IMR-90 (cell line): ENCODE results near the gene GATD1. TPM values are rescaled to one million over a fixed set of nuclear protein-coding genes. Genes with fewer than 3 reads are reported as not detected.
A peak's percentile ranks its signal among the peaks of the same experiment; 100 is the strongest.

Source experiments
- ATAC-seq: fragments of 200-7000 bp; cut with Tn5 transposase; 2 replicates; pipeline ENCODE4 v1.9.1; 2020; ENCODE audit warnings: low read depth, mild to moderate bottlenecking, moderate library complexity
- BruUV-seq: library from RNA; stranded (reverse); fragments of 400-500 nt; replicated peaks from 2 replicates; lab custom pipeline; 2021; lab: Mats Ljungman, UMichigan
- CTCF ChIA-PET: fragments of 300-600 bp; formaldehyde crosslinking; extraction: SDS; loops from one replicate; lab custom pipeline; 2021; ENCODE audit warnings: antibody characterized with exemption; lab: Yijun Ruan, JAX
- POLR2A ChIA-PET: fragments of 300-600 bp; sonication (Branson Sonifier 250); formaldehyde crosslinking; loops from one replicate; lab custom pipeline; 2022; ENCODE audit warnings: antibody characterized with exemption; ENCODE audit not compliant: unreplicated experiment; lab: Charles Lee
- DNase-seq: peaks from one replicate; pipeline ENCODE4 v3.0.0; 2013
- H2AFZ ChIP-seq: replicated peaks from 2 replicates; pipeline ENCODE3; 2013; ENCODE audit warnings: low read length, mild to moderate bottlenecking; ENCODE audit not compliant: poor library complexity
- H2AK5ac ChIP-seq: 2 replicates; pipeline ENCODE4 v1.6.1; 2013; ENCODE audit warnings: low read depth, low read length, inconsistent platforms
- H2AK9ac ChIP-seq: replicated peaks from 2 replicates; pipeline ENCODE3; 2013; ENCODE audit warnings: mild to moderate bottlenecking, low read depth, low read length, moderate library complexity; ENCODE audit not compliant: poor library complexity
- H2BK120ac ChIP-seq: 2 replicates; pipeline ENCODE4 v1.6.1; 2013; ENCODE audit warnings: low read depth, low read length, inconsistent platforms
- H2BK15ac ChIP-seq: 3 replicates; pipeline ENCODE4 v1.6.1; 2013; ENCODE audit warnings: low read depth, low read length, inconsistent platforms
- H2BK20ac ChIP-seq: 2 replicates; pipeline ENCODE4 v1.6.1; 2013; ENCODE audit warnings: low read depth, mild to moderate bottlenecking, inconsistent platforms, low read length, moderate library complexity
- H2BK5ac ChIP-seq: 2 replicates; pipeline ENCODE4 v1.6.1; 2013; ENCODE audit warnings: mild to moderate bottlenecking, low read depth, low read length, inconsistent platforms; ENCODE audit not compliant: poor library complexity, severe bottlenecking
- H3K14ac ChIP-seq: replicated peaks from 2 replicates; pipeline ENCODE4 v1.6.1; 2013; ENCODE audit warnings: low read depth, low read length, inconsistent platforms
- H3K18ac ChIP-seq: 2 replicates; pipeline ENCODE4 v1.6.1; 2013; ENCODE audit warnings: low read depth, low read length, control low read depth
- H3K23ac ChIP-seq: 2 replicates; pipeline ENCODE4 v1.6.1; 2013; ENCODE audit warnings: low read depth, low read length, inconsistent platforms
- H3K27ac ChIP-seq: 2 replicates; pipeline ENCODE4 v1.5.1; 2013; ENCODE audit warnings: mild to moderate bottlenecking, control low read depth, low read length; ENCODE audit not compliant: insufficient read depth
- H3K27me3 ChIP-seq: 2 replicates; pipeline ENCODE4 v1.6.1; 2013; ENCODE audit warnings: low read length; ENCODE audit not compliant: control insufficient read depth, insufficient read depth
- H3K36me3 ChIP-seq: 2 replicates; pipeline ENCODE4 v1.6.1; 2013; ENCODE audit warnings: low read length, mixed read lengths; ENCODE audit not compliant: control insufficient read depth, insufficient read depth
- H3K4ac ChIP-seq: 2 replicates; pipeline ENCODE4 v1.6.1; 2013; ENCODE audit warnings: low read depth, low read length, inconsistent platforms
- H3K4me1 ChIP-seq: 2 replicates; pipeline ENCODE4 v1.6.1; 2013; ENCODE audit warnings: low read length, mixed read lengths; ENCODE audit not compliant: control insufficient read depth, insufficient read depth
- H3K4me2 ChIP-seq: 2 replicates; pipeline ENCODE4 v1.6.1; 2013; ENCODE audit warnings: low read depth, mild to moderate bottlenecking, control low read depth, low read length, moderate library complexity
- H3K4me3 ChIP-seq: 2 replicates; pipeline ENCODE4 v1.5.1; 2013; ENCODE audit warnings: low read depth, mild to moderate bottlenecking, control low read depth, low read length, moderate library complexity; ENCODE audit not compliant: insufficient read depth
- H3K56ac ChIP-seq: 2 replicates; pipeline ENCODE4 v1.6.1; 2013; ENCODE audit warnings: low read length, inconsistent platforms; ENCODE audit not compliant: insufficient read depth; ENCODE audit errors: extremely low read depth
- H3K79me1 ChIP-seq, 2 experiments: 2 replicates each; pipeline ENCODE4 v1.6.1; 2013; ENCODE audit warnings: low read length in 2 of 2, inconsistent platforms in 1 of 2, low read depth in 1 of 2
- H3K9ac ChIP-seq: 2 replicates; pipeline ENCODE4 v1.6.1; 2013; ENCODE audit warnings: low read depth, low read length, control low read depth
- H3K9me1 ChIP-seq: 2 replicates; pipeline ENCODE4 v1.6.1; 2013; ENCODE audit warnings: low read length, inconsistent platforms; ENCODE audit not compliant: insufficient read depth
- H3K9me3 ChIP-seq: 2 replicates; pipeline ENCODE4 v1.6.1; 2013; ENCODE audit warnings: low read length; ENCODE audit not compliant: control insufficient read depth, insufficient read depth
- H4K20me1 ChIP-seq: 2 replicates; pipeline ENCODE4 v1.6.1; 2013; ENCODE audit warnings: low read length, inconsistent platforms; ENCODE audit not compliant: insufficient read depth
- H4K5ac ChIP-seq: 2 replicates; pipeline ENCODE4 v1.6.1; 2013; ENCODE audit warnings: mild to moderate bottlenecking, low read depth, low read length, control low read depth
- H4K8ac ChIP-seq, 2 experiments: 2 replicates each; pipeline ENCODE4 v1.6.1; 2013; ENCODE audit warnings: low read depth in 2 of 2, low read length in 2 of 2, control low read depth in 1 of 2, inconsistent platforms in 1 of 2
- H4K91ac ChIP-seq: 2 replicates; pipeline ENCODE4 v1.6.1; 2013; ENCODE audit warnings: low read depth, low read length, inconsistent platforms; ENCODE audit not compliant: insufficient read depth
- BHLHE40 ChIP-seq: fragments of 150-350 bp; IDR thresholded peaks from 2 replicates; pipeline ENCODE4 v1.6.1; 2016; ENCODE audit warnings: mild to moderate bottlenecking, low read depth, low read length
- CEBPB ChIP-seq: IDR thresholded peaks from 2 replicates; pipeline ENCODE4 v1.6.1; 2012; ENCODE audit warnings: low read depth, low read length, improper control_type of control experiment
- MXI1 ChIP-seq: IDR thresholded peaks from 2 replicates; pipeline ENCODE4 v1.6.1; 2012; ENCODE audit warnings: low read depth, mild to moderate bottlenecking, low read length, moderate library complexity, borderline replicate concordance
- POLR2A ChIP-seq: IDR thresholded peaks from 2 replicates; pipeline ENCODE4 v1.6.1; 2012; ENCODE audit warnings: mild to moderate bottlenecking, low read depth, low read length
- RAD21 ChIP-seq: IDR thresholded peaks from 2 replicates; pipeline ENCODE4 v1.6.1; 2012; ENCODE audit warnings: low read length, improper control_type of control experiment
- RCOR1 ChIP-seq: IDR thresholded peaks from 2 replicates; pipeline ENCODE4 v1.6.1; 2012; ENCODE audit warnings: mild to moderate bottlenecking, low read length, improper control_type of control experiment; ENCODE audit not compliant: insufficient replicate concordance
- RFX5 ChIP-seq: IDR thresholded peaks from 2 replicates; pipeline ENCODE4 v1.8.0; 2012; ENCODE audit warnings: low read depth, mild to moderate bottlenecking, low read length, moderate library complexity
- USF2 ChIP-seq: fragments of 150-350 bp; IDR thresholded peaks from 2 replicates; pipeline ENCODE4 v1.6.1; 2017; ENCODE audit warnings: mild to moderate bottlenecking, antibody characterized with exemption, low read length, low read depth
- WGBS, 2 experiments: methylation state at CpG; one replicate each; pipeline versions ENCODE4 v1.1.5 to v1.1.7; 2013; ENCODE audit warnings: missing lambda C conversion rate in 2 of 2; ENCODE audit not compliant: insufficient read length in 1 of 2; ENCODE audit errors: extremely low coverage in 2 of 2; 5-methylcytosine and 5-hydroxymethylcytosine counted together
- dilution Hi-C: fragments of 300-500 bp; cut with HindIII; formaldehyde crosslinking; loops from one replicate; pipeline ENCODE4 v1.14.3; 2018; ENCODE audit warnings: low sequenced_read_pairs; ENCODE audit not compliant: unreplicated experiment
- in situ Hi-C: fragments of 300-500 bp; cut with MboI; formaldehyde crosslinking; loops from 3 replicates; pipeline ENCODE4 v1.14.3; 2019; ENCODE audit warnings: low sequenced_read_pairs, inconsistent platforms, mixed read lengths
- intact Hi-C: fragments of 100-400 bp; cut with micrococcal nuclease; formaldehyde crosslinking; loops from 2 replicates; pipeline ENCODE4 v1.10.0; 2022
- polyA plus RNA-seq, 3 experiments: library from polyadenylated mRNA; depleted of rRNA; stranded (reverse); fragments of >200 nt; gene quantifications; 2 replicates each; pipeline ENCODE4 v1.2.3, GENCODE V29; 2012; ENCODE audit warnings: low replicate concordance in 1 of 3
- total RNA-seq: library from RNA; depleted of rRNA; stranded (reverse); fragments of >200 nt; gene quantifications from 2 replicates; pipeline ENCODE4 v1.2.3, GENCODE V29; 2012

The GATD1 gene
- total and polyA plus RNA-seq, 2 of the 4 experiments (the other 2 are of a cell fraction), result 3.0 to 52.5 TPM

- CTCF ChIA-PET, result no interaction called here
- intact Hi-C loops, result no loop called here
Observed at GRCh38 chr11:778976-779954, 2.0 kb upstream of the GATD1 start.

More at GRCh38 chr11:778976-779954, 2.0 kb upstream of the GATD1 start:
- Histone ChIP-seq H3K4me3 (no peak overlapping the region), H3K9me1 (peaks cover 11% of the 10 kb centered on the region; the same call in 1 of the 2 replicates), H2BK5ac (no peak overlapping the region), H2BK15ac (no peak overlapping the region), H3K27me3 (no peaks in the 10 kb centered on the region), H2BK20ac (no peak overlapping the region), H3K14ac (no peak overlapping the region), H3K79me1 (peaks cover 12 to 62% of the 10 kb centered on the region in 2 experiments; a peak in 3 of 4 replicates), H3K4me2 (no peak overlapping the region), H2AFZ (peak overlapping the region; percentile 14), H3K56ac (no peak overlapping the region), H4K91ac (no peak overlapping the region), H3K9me3 (no peaks in the 10 kb centered on the region), H2AK5ac (no peak overlapping the region), H4K20me1 (peaks cover 42% of the 10 kb centered on the region), H3K36me3 (peaks cover 12% of the 10 kb centered on the region), H3K27ac (no peak overlapping the region), H4K5ac (no peak overlapping the region), H3K23ac (no peak overlapping the region), H4K8ac (no peak overlapping the region), H3K18ac (no peak overlapping the region), H3K4me1 (peaks cover 19% of the 10 kb centered on the region), H3K4ac (no peak overlapping the region), H2AK9ac (no peak overlapping the region), H2BK120ac (no peak overlapping the region), H3K9ac (no peak overlapping the region)
- BruUV-seq, result no TSS peak
- no peak for DNase-seq
- in situ Hi-C loops, result no loop called here
- POLR2A ChIA-PET, result no interaction called here
- 100% methylated on average over 2 of the region's 23 CpGs; no CpG with 5 or more reads in 1 of the 2 experiments for WGBS, 2 experiments
- dilution Hi-C loops, result no loop called here
- TF ChIP-seq BHLHE40 (no peak), RAD21 (no peak), MXI1 (no peak), USF2 (no peak), RCOR1 (no peak), CEBPB (no peak), POLR2A (no peak), RFX5 (no peak)
- no peak for ATAC-seq
